Esophagus muscularis mucosa (tissue), 4 donors: ENCODE results near the gene RTTN.

Experiments
- EP300 ChIP-seq: sonication (generic); formaldehyde crosslinking; IDR thresholded peaks from one replicate; pipeline ENCODE4 v1.6.1; 2017; ENCODE audit warnings: antibody characterized with exemption
- POLR2A ChIP-seq: fragments of 450-650 bp; IDR thresholded peaks from one replicate; pipeline ENCODE4 v1.6.1; 2017; ENCODE audit warnings: antibody characterized with exemption, moderate library complexity, mild to moderate bottlenecking, low read depth
- POLR2AphosphoS5 ChIP-seq, 2 donors: sonication (generic); formaldehyde crosslinking; IDR thresholded peaks; one replicate each; pipeline ENCODE4 v1.6.1; 2017; ENCODE audit warnings: antibody characterized with exemption in 2 of 2
- TF ChIP-seq, protein P1 (sequence below), 3 experiments: fragments of 200-600 bp in 2 of 3; fragments of 450-650 bp in 1 of 3; sonication (generic) in 2 of 3; IDR thresholded peaks; one replicate each; pipeline ENCODE4 v1.5.1; 2017 to 2019; ENCODE audit warnings: antibody characterized with exemption in 3 of 3, mild to moderate bottlenecking in 2 of 3, moderate library complexity in 1 of 3

DNA sequence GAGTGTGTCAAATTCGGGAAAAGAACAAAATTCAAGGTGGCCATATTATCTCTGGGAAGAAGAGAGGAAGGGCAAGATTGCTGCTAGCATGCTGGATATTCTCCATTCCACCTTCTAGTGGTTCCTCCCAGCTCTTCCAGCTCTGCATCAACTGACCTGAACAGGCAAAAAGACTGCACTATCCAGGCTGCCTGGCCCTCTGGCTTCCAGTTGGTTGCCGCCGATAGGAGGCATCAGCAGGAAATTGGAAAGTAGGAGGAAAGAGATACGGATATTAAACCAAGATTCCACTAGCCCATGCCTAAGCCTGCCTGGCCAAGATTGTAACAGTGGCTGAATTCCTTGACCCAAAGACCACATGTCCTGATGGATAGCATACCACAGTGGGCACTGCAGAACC is 1.7 kb upstream of the RTTN start:
- TF ChIP-seq, protein P1, sequence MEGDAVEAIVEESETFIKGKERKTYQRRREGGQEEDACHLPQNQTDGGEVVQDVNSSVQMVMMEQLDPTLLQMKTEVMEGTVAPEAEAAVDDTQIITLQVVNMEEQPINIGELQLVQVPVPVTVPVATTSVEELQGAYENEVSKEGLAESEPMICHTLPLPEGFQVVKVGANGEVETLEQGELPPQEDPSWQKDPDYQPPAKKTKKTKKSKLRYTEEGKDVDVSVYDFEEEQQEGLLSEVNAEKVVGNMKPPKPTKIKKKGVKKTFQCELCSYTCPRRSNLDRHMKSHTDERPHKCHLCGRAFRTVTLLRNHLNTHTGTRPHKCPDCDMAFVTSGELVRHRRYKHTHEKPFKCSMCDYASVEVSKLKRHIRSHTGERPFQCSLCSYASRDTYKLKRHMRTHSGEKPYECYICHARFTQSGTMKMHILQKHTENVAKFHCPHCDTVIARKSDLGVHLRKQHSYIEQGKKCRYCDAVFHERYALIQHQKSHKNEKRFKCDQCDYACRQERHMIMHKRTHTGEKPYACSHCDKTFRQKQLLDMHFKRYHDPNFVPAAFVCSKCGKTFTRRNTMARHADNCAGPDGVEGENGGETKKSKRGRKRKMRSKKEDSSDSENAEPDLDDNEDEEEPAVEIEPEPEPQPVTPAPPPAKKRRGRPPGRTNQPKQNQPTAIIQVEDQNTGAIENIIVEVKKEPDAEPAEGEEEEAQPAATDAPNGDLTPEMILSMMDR (IDR thresholded peaks at IDR 0.05): no peak
- no peak for TF ChIP-seq POLR2A
- TF ChIP-seq POLR2AphosphoS5 (IDR thresholded peaks at IDR 0.05): no peak
- no peak for TF ChIP-seq EP300
